ENCODE results near the gene NDUFA9.

GRCh38 chr12:4685317-4685716, 36.4 kb downstream of the NDUFA9 start:
- TF ChIP-seq EP300 (IDR thresholded peaks at IDR 0.05) (no peak), CTCF (IDR thresholded peaks at IDR 0.05) (no peak), MAX (IDR thresholded peaks at IDR 0.05) (no peak), USF2 (IDR thresholded peaks at IDR 0.05) (no peak), TP53 (CRISPR knock-in tag; IDR thresholded peaks at IDR 0.05) (no peak), POLR2A (IDR thresholded peaks at IDR 0.05; ENCODE audit: low read length) (no peak)
